KMS-11 (cell line): ENCODE results near the gene GOLGA6L6.
"Not testable (repeated sequence)": the region's sequence is repeated elsewhere in the genome, so short reads cannot be mapped to it uniquely, and the experiment has no call there.

Source experiments
- H2AFZ ChIP-seq: fragments of 200-600 bp; sonication (generic); 2 replicates; pipeline ENCODE4 v1.6.1; 2016; ENCODE audit warnings: antibody characterized with exemption, mixed run types, low read depth
- H3K27ac ChIP-seq: fragments of 200-600 bp; sonication (generic); 2 replicates; pipeline ENCODE4 v1.6.1; 2016; ENCODE audit warnings: mild to moderate bottlenecking, mixed run types
- H3K27me3 ChIP-seq: fragments of 200-600 bp; sonication (generic); 2 replicates; pipeline ENCODE4 v1.6.1; 2017; ENCODE audit warnings: mild to moderate bottlenecking, low read depth, mixed run types, moderate library complexity; ENCODE audit not compliant: insufficient read depth
- H3K36me3 ChIP-seq: fragments of 200-600 bp; sonication (generic); 2 replicates; pipeline ENCODE4 v1.6.1; 2017; ENCODE audit warnings: mild to moderate bottlenecking, mixed run types; ENCODE audit not compliant: insufficient read depth
- H3K4me1 ChIP-seq: fragments of 200-600 bp; sonication (generic); 2 replicates; pipeline ENCODE4 v1.6.1; 2016; ENCODE audit warnings: mild to moderate bottlenecking, low read depth, mixed run types; ENCODE audit not compliant: poor library complexity, severe bottlenecking
- H3K4me2 ChIP-seq: fragments of 200-600 bp; sonication (generic); 2 replicates; pipeline ENCODE4 v1.7.0; 2016; ENCODE audit warnings: mild to moderate bottlenecking, mixed run types
- H3K4me3 ChIP-seq: fragments of 200-600 bp; sonication (generic); IDR thresholded peaks from 2 replicates; pipeline ENCODE4 v1.6.1; 2017; ENCODE audit warnings: low read depth, low read length, mixed read lengths; ENCODE audit not compliant: insufficient read depth
- H3K79me2 ChIP-seq: fragments of 200-600 bp; sonication (generic); 2 replicates; pipeline ENCODE4 v1.6.1; 2016; ENCODE audit warnings: low read depth, mixed run types; ENCODE audit not compliant: insufficient read depth
- H3K9ac ChIP-seq: fragments of 200-600 bp; sonication (generic); 2 replicates; pipeline ENCODE4 v1.6.1; 2016; ENCODE audit warnings: mild to moderate bottlenecking, mixed run types
- H4K20me1 ChIP-seq: fragments of 200-600 bp; sonication (generic); 2 replicates; pipeline ENCODE4 v1.6.1; 2016; ENCODE audit warnings: mild to moderate bottlenecking, mixed run types; ENCODE audit not compliant: insufficient read depth

The GOLGA6L6 gene

DNA sequence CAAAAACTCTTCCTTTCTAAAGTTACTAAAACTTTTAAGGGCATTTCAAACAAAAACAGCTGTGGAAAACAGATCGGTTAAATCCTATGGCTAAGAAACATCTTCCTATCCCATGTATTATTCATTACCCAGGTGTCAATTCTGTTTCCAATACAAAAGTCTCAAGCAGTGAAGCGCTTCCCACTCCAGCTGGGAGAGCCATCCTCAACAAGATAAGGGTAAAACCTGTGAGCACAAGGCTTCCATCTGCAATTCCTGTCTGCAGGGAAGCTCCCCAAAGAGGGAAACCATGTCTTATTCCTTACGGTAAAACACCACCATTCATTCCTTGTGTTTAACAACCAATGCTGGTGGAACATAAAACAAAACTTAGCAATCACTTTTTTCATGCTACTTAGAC lies 38.8 kb downstream of the GOLGA6L6 start:
- H2AFZ ChIP-seq, H3K4me3 ChIP-seq, H3K4me1 ChIP-seq, H3K36me3 ChIP-seq, H3K9ac ChIP-seq, H4K20me1 ChIP-seq, H3K27ac ChIP-seq, H3K79me2 ChIP-seq, H3K4me2 ChIP-seq, H3K27me3 ChIP-seq: not testable (repeated sequence)

DNA sequence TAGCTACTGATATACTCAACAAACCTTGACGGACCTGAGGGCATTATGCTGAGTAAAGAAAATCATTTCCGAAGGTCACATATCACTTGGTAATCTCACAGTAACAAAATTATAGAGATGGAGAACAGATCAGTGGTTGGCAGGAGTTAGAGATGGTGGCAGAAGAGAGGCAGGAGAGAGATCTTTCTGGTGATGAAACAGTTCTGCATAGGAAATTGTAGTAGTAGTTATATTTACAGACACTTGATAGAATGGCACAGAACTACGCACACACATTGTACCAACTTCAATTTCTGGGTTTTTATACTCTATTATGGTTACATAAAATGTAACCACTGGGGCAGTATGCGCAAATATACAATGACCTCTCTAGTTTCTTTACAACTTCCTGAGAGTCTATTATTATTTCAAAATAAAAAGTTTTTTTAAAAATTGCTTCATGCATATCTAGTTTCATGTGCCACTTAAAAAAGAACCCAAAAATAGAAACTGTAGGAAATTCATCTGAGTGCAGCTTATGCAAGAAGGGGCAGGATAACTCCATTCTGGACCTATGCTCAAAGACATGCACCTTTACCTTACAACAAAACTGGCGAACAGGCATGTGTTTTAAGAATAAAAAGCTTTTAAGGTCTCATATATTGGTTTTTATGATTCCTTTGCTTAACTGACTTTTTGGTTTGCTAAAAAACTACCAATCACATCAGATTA lies 39.9 kb downstream of the GOLGA6L6 start:
- not testable (repeated sequence) for H2AFZ ChIP-seq, H3K79me2 ChIP-seq, H3K4me3 ChIP-seq, H3K36me3 ChIP-seq, H3K4me1 ChIP-seq, H4K20me1 ChIP-seq, H3K9ac ChIP-seq, H3K27ac ChIP-seq, H3K27me3 ChIP-seq, H3K4me2 ChIP-seq

DNA sequence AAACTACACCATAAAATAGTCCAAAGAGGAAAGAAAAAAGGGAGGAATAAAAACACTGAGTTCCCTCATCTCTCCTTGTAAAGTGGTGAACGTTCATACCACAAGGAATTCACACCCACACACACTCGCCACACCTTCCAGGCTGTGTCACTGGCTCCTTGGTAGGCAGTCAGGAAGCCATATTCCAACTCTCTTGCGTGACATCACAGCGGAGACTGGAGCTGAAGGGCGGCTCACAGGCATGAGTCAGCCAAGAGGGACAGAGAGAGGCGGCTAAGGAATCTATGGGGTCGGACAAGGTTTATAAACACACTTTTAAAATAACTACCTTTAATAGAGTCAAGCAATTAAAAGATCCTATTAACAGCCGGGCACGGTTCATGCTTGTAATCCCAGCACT lies 43.8 kb downstream of the GOLGA6L6 start:
- H3K4me1 ChIP-seq, H2AFZ ChIP-seq, H3K9ac ChIP-seq, H3K36me3 ChIP-seq, H3K27ac ChIP-seq, H3K27me3 ChIP-seq, H3K4me2 ChIP-seq, H3K4me3 ChIP-seq, H4K20me1 ChIP-seq, H3K79me2 ChIP-seq: not testable (repeated sequence)

DNA sequence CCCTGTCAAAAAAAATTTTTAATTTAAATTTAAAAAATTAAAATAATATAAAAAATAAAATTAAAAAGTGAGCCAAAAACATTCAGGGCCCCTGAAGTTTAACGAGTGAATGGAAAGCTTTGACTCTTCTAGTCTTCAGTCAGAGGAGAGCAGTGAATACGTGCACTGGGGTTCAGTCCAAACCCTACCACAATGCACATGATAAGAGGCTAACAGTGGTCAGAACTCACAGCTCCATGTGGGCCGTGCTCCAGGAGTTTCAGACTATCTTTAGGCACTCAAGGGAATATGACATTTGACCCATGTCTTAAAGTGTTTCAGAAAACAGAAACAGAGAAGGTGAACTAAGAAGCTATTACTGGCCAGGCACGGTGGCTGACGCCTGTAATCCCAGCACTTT lies 48.6 kb downstream of the GOLGA6L6 start:
- H3K79me2 ChIP-seq, H3K36me3 ChIP-seq, H2AFZ ChIP-seq, H4K20me1 ChIP-seq, H3K4me3 ChIP-seq, H3K27me3 ChIP-seq, H3K9ac ChIP-seq, H3K27ac ChIP-seq, H3K4me1 ChIP-seq, H3K4me2 ChIP-seq: not testable (repeated sequence)

DNA sequence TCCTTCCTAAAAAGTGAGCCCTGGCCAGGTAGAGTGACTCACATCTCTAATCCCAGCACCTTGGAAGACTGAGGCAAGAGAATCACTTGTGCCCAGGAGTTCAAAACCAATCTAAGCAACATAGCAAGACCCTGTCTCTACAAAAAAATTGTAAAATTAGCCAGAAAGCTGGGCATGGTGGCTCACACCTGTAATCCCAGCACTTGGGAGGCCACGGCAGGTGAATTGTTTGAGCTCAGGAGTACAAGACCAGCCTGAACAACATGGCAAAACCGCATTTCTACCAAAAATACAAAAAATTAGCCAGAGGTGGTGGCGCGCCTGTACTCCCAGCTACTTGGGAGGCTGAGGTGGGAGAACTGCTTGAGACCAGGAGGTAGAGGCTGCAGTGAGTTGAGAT lies 49.0 kb downstream of the GOLGA6L6 start:
- H3K4me1 ChIP-seq, H2AFZ ChIP-seq, H3K79me2 ChIP-seq, H3K27me3 ChIP-seq, H4K20me1 ChIP-seq, H3K9ac ChIP-seq, H3K4me3 ChIP-seq, H3K4me2 ChIP-seq, H3K27ac ChIP-seq, H3K36me3 ChIP-seq: not testable (repeated sequence)

DNA sequence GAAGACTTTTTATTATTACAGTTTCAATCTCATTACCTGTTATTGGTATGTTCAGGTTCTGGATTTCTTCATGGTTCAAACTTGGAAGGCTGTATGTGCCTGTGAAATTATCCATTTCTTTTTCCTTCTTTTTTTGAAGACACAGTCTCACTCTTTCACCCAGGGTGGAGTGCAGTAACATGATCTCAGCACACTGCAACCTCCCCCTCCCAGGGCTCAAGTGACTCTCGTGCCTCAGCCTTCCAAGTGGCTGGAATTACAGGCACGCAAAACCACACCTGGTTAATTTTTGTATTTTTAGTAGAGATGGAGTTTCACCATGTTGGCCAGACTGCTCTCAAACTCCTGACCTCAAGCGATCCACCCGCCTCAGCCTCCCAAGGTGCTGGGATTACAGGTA lies 52.3 kb downstream of the GOLGA6L6 start:
- H3K9ac ChIP-seq, H2AFZ ChIP-seq, H3K4me3 ChIP-seq: not testable (repeated sequence)

More for the DNA sequence above, 52.3 kb downstream of the GOLGA6L6 start:
- H3K27me3 ChIP-seq, H3K36me3 ChIP-seq, H3K4me2 ChIP-seq, H3K27ac ChIP-seq, H3K79me2 ChIP-seq, H4K20me1 ChIP-seq, H3K4me1 ChIP-seq: not testable (repeated sequence)
